ENCODE data around the gene GANC.
A peak's percentile ranks its signal among the peaks of the same experiment; 100 is the strongest.

Gene GANC

GRCh38 chr15:42349186-42349585 lies 76.2 kb downstream of the GANC start:
- peak; percentile 67 for DNase-seq

- DNase-seq, result no peak
Measured at GRCh38 chr15:42352401-42352800, 79.4 kb downstream of the GANC start.

GRCh38 chr15:42353061-42353460 lies 80.1 kb downstream of the GANC start:
- DNase-seq, result no peak

GRCh38 chr15:42354824-42355223 lies 81.8 kb downstream of the GANC start:
- DNase-seq, result no peak

GRCh38 chr15:42355291-42355690 lies 82.3 kb downstream of the GANC start:
- DNase-seq, result no peak

GRCh38 chr15:42356851-42357250 lies 83.8 kb downstream of the GANC start:
- no peak for DNase-seq

GRCh38 chr15:42358141-42358540 lies 85.1 kb downstream of the GANC start:
- DNase-seq, result no peak

GRCh38 chr15:42359249-42359648 lies 86.2 kb downstream of the GANC start, which contains the start of gene CAPN3:
Gene CAPN3 (plus strand): TSS chr15:42359501. CDS start chr15:42359806, 305 bp downstream.
- no peak for DNase-seq

- no peak for DNase-seq
Measured at GRCh38 chr15:42359985-42360384, 87.0 kb downstream of the GANC start.

GRCh38 chr15:42360535-42361112 lies 87.6 kb downstream of the GANC start:
- DNase-seq, result no peak

GRCh38 chr15:42363487-42363886 lies 90.5 kb downstream of the GANC start:
- DNase-seq, result no peak

GRCh38 chr15:42363942-42364341 lies 90.9 kb downstream of the GANC start:
- DNase-seq, result no peak

- DNase-seq, result no peak
Measured at GRCh38 chr15:42364529-42364928, 91.5 kb downstream of the GANC start.

GRCh38 chr15:42365921-42366550 lies 93.0 kb downstream of the GANC start:
- no peak for DNase-seq

GRCh38 chr15:42367041-42367440 lies 94.0 kb downstream of the GANC start:
- no peak for DNase-seq

- DNase-seq, result no peak
Measured at GRCh38 chr15:42368096-42368495, 95.1 kb downstream of the GANC start.

- peak; percentile 22 for DNase-seq
Measured at GRCh38 chr15:42371096-42371495, 98.1 kb downstream of the GANC start.

- DNase-seq, result no peak
Measured at GRCh38 chr15:42373274-42373673, 100.3 kb downstream of the GANC start.

- DNase-seq, result no peak
Measured at GRCh38 chr15:42373936-42374335, 100.9 kb downstream of the GANC start.

- no peak for DNase-seq
Measured at GRCh38 chr15:42374810-42375209, 101.8 kb downstream of the GANC start.

- DNase-seq, result no peak
Measured at GRCh38 chr15:42375252-42375651, 102.3 kb downstream of the GANC start.

- no peak for DNase-seq
Measured at GRCh38 chr15:42375941-42376340, 102.9 kb downstream of the GANC start.

- DNase-seq, result no peak
Measured at GRCh38 chr15:42378011-42378410, 105.0 kb downstream of the GANC start.

- DNase-seq, result no peak
Measured at GRCh38 chr15:42384597-42384996, 111.6 kb downstream of the GANC start.

Measured in fibroblast of skin of back (primary cell).